ENCODE results near the gene ARMC8. TPM values are rescaled to one million over a fixed set of nuclear protein-coding genes. Genes with fewer than 3 reads are reported as not detected.
A peak's percentile ranks its signal among the peaks of the same experiment; 100 is the strongest.

ARMC8 gene
- total RNA-seq, 1 experiment from 2014 or later, result 32.4 TPM

DNA sequence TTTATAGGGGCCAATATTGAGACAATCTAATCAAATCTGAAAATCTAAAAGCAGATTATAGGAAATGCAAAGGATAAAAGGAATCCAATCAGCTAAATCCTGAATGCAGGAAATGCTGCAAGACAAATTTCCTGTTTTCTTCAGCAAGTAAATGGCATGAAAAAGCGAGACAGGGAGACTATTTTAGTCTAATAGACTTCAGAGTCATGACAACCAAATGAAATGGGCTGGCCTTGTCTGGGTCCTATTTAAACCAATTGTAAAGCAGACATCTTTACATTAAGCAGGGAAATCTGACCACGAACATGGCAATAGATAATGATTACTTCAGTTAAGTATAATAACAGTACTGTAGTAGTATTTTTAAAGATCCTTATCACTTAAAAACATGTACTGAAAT, 14.5 kb upstream of the ARMC8 start:
- peaks cover 12% of the 10 kb centered on the region for H3K4me1 ChIP-seq (replicated peaks; ENCODE audit: insufficient read depth)
- no peaks in the 10 kb centered on the region for H3K27me3 ChIP-seq (ENCODE audit: insufficient read depth, low read depth)
- BruUV-seq (replicated peaks), result no TSS peak
- H3K9me2 ChIP-seq (ENCODE audit: insufficient read depth), result no peaks in the 10 kb centered on the region
- H3K9me3 ChIP-seq (ENCODE audit: insufficient read depth, low read depth), result no peaks in the 10 kb centered on the region
- H3F3A ChIP-seq (ENCODE audit: insufficient read depth, low read depth), result no peaks in the 10 kb centered on the region
- intact Hi-C loops (cut with micrococcal nuclease; ENCODE audit: unreplicated experiment), result no loop called here
- H3K4me3 ChIP-seq, result no peak overlapping the region
- ChIA-PET POLR2A (ENCODE audit: unreplicated experiment) (no interaction called here), CTCF (interaction anchor here (0.9 kb wide), 1 partner anchor 13 kb away, joined by 3 read pairs; no protein-coding TSS in a partner anchor)
- H3K27ac ChIP-seq, result no peak overlapping the region
- H3K36me3 ChIP-seq (ENCODE audit: low read depth), result peaks cover 14% of the 10 kb centered on the region
- no peak for DNase-seq
- TF ChIP-seq, protein P1, sequence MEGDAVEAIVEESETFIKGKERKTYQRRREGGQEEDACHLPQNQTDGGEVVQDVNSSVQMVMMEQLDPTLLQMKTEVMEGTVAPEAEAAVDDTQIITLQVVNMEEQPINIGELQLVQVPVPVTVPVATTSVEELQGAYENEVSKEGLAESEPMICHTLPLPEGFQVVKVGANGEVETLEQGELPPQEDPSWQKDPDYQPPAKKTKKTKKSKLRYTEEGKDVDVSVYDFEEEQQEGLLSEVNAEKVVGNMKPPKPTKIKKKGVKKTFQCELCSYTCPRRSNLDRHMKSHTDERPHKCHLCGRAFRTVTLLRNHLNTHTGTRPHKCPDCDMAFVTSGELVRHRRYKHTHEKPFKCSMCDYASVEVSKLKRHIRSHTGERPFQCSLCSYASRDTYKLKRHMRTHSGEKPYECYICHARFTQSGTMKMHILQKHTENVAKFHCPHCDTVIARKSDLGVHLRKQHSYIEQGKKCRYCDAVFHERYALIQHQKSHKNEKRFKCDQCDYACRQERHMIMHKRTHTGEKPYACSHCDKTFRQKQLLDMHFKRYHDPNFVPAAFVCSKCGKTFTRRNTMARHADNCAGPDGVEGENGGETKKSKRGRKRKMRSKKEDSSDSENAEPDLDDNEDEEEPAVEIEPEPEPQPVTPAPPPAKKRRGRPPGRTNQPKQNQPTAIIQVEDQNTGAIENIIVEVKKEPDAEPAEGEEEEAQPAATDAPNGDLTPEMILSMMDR (conservative IDR thresholded peaks at IDR 0.05), result no peak
- TF ChIP-seq EZH2 (IDR thresholded peaks at IDR 0.05; ENCODE audit: low read depth), result no peak
- peak overlapping the region; percentile 85; the same call in 1 of the 2 replicates for H3K4me2 ChIP-seq
- H2AFZ ChIP-seq, result no peak overlapping the region
- peaks cover 29% of the 10 kb centered on the region for H3K79me2 ChIP-seq (ENCODE audit: low read depth)
- H4K20me1 ChIP-seq (ENCODE audit: insufficient read depth), result no peaks in the 10 kb centered on the region

DNA sequence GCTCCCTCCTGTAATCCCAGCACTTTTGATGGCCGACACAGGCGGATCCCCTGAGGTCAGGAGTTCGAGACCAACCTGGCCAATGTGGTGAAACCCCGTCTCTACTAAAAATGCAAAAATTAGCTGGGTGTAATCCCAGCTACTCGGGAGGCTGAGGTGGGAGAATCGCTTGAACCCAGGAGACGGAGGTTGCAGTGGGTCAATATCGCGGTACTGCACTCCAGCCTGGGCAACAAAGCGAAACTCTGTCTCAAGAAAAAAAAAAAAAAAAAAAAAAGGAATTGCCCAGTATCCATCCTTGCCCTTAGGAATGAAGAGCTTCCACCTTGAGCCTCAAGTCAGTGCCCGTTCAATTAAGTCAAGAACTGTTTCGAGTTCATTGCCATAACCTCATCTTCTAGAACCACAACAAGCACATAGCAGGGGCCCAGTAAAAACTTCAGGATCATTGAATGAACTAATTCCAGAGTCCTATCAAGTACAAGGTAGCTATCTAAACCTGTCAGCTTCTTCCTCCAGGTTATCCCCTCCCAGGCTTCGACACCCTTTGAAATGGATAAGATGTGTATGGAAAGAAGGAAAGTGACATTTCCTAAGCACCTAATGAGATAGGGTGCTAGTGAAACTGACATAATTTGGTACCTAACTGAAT, 13.2 kb upstream of the ARMC8 start:
- Histone ChIP-seq H3K4me2 (peak overlapping the region; percentile 85), H3K9me2 (ENCODE audit: insufficient read depth) (no peaks in the 10 kb centered on the region), H2AFZ (peak overlapping the region; percentile 100), H3K36me3 (ENCODE audit: low read depth) (peaks cover 12% of the 10 kb centered on the region), H3K9me3 (ENCODE audit: insufficient read depth, low read depth) (no peaks in the 10 kb centered on the region), H3F3A (ENCODE audit: insufficient read depth, low read depth) (no peaks in the 10 kb centered on the region), H4K20me1 (ENCODE audit: insufficient read depth) (no peaks in the 10 kb centered on the region), H3K27ac (no peak overlapping the region; the same call in 1 of the 2 replicates), H3K79me2 (ENCODE audit: low read depth) (peaks cover 29% of the 10 kb centered on the region), H3K4me3 (peak overlapping the region; percentile 88), H3K27me3 (ENCODE audit: insufficient read depth, low read depth) (no peaks in the 10 kb centered on the region), H3K4me1 (replicated peaks; ENCODE audit: insufficient read depth) (peaks cover 12% of the 10 kb centered on the region)
- no peak for DNase-seq
- BruUV-seq (replicated peaks), result TSS peak; percentile 62
- CTCF ChIA-PET, result interaction anchor here (0.6 to 0.9 kb wide), 4 partner anchors 12 to 767 kb away, joined by 3 to 6 read pairs (median 4); partner anchors contain the start of gene ARMC8
- POLR2A ChIA-PET (ENCODE audit: unreplicated experiment), result interaction anchor here (0.6 to 0.7 kb wide), 4 partner anchors 316 to 1408 kb away, joined by 4 to 5 read pairs (median 4); partner anchors contain the start of gene CEP70
- TF ChIP-seq, protein P1 (conservative IDR thresholded peaks at IDR 0.05), result no peak
- TF ChIP-seq EZH2 (IDR thresholded peaks at IDR 0.05; ENCODE audit: low read depth), result no peak
- intact Hi-C loops (cut with micrococcal nuclease; ENCODE audit: unreplicated experiment), result loop anchor here (1.0 kb wide), 2 partner anchors 13 to 106 kb away; partner anchors contain the start of gene ARMC8

DNA sequence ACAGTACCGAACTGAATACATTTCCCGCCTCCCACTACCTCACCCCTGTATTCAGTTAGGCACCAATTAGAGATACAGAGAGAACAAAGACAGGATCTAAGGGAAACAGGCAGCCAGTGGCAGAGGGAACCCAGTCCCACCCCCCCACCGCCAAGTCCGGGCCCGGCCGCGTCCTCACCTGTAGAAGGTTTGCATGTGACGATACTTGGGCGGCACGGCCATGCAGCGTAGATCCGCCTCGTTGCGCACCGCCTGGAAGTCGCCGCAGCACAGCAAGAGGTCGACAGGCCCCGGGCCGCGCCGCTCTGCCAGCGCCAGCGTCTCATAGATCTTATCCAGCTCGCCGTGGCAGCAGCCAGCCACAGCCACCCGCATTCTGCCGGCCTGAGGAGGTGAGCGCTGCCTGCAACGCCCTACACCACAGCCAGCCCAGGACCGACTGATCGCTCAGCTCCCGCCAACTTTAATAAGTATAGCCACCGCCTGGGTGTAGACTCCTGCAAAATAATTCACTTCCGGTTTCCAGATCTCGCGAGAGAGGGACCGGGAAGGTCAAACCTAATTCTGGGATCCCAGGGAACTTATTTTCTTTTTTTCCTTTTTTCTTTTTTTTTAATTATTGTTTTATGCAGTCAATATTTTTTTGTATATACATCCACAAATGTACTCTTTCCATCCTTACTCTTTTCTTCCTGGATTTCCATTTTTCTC, 12.5 kb upstream of the ARMC8 start, which contains the start of gene DBR1:
Gene DBR1, minus strand, starts transcription at position 501 of the 711 bp plus-strand sequence. Its CDS starts 126 bp downstream, at position 375.
- H2AFZ ChIP-seq, result peak within 1 kb of the TSS; percentile 100
- H3K79me2 ChIP-seq (ENCODE audit: low read depth), result peaks cover 29% of the 10 kb centered on the region
- CTCF ChIA-PET, result interaction anchor here (0.6 kb wide), 3 partner anchors 12 to 767 kb away, joined by 3 to 6 read pairs (median 4); partner anchors contain the start of gene ARMC8
- intact Hi-C loops (cut with micrococcal nuclease; ENCODE audit: unreplicated experiment), result loop anchor here (1.0 kb wide), 2 partner anchors 13 to 106 kb away; partner anchors contain the start of gene ARMC8
- TF ChIP-seq, protein P1 (conservative IDR thresholded peaks at IDR 0.05), result no peak
- no peak for TF ChIP-seq EZH2 (IDR thresholded peaks at IDR 0.05; ENCODE audit: low read depth)
- no peaks in the 10 kb centered on the region for H3K9me3 ChIP-seq (ENCODE audit: insufficient read depth, low read depth)
- peak within 1 kb of the TSS; percentile 88 for H3K4me3 ChIP-seq
- peak; percentile 61 to 76 for DNase-seq
- POLR2A ChIA-PET (ENCODE audit: unreplicated experiment), result interaction anchor here (0.6 to 0.8 kb wide), 8 partner anchors 12 to 1825 kb away, joined by 3 to 19 read pairs (median 4); partner anchors contain the start of genes ARMC8, CEP70 and ESYT3
- no TSS peak for BruUV-seq (replicated peaks)
- H3K27ac ChIP-seq, result peak within 1 kb of the TSS; percentile 61
- H3K27me3 ChIP-seq (ENCODE audit: insufficient read depth, low read depth), result no peaks in the 10 kb centered on the region
- H3K36me3 ChIP-seq (ENCODE audit: low read depth), result peaks cover 10% of the 10 kb centered on the region
- no peaks in the 10 kb centered on the region for H3K9me2 ChIP-seq (ENCODE audit: insufficient read depth)
- peak within 1 kb of the TSS; percentile 85 for H3K4me2 ChIP-seq
- H3F3A ChIP-seq (ENCODE audit: insufficient read depth, low read depth), result no peaks in the 10 kb centered on the region
- no peaks in the 10 kb centered on the region for H4K20me1 ChIP-seq (ENCODE audit: insufficient read depth)
- peaks cover 12% of the 10 kb centered on the region for H3K4me1 ChIP-seq (replicated peaks; ENCODE audit: insufficient read depth)

Data from PC-9 (cell line).